H9 (cell line): Measurements from ENCODE around the gene PHTF2. TPM values are rescaled to one million over a fixed set of nuclear protein-coding genes. Genes with fewer than 3 reads are reported as not detected.

ENCODE experiments used
- DNase-seq: peaks from one replicate; pipeline ENCODE4 v3.0.0-alpha.2; 2017
- H2AFZ ChIP-seq: one replicate; pipeline ENCODE4 v1.6.1; 2013; ENCODE audit warnings: mild to moderate bottlenecking, low read length, control low read depth, moderate library complexity
- H2AK5ac ChIP-seq: 2 replicates; pipeline ENCODE4 v1.6.1; 2013; ENCODE audit warnings: low read length, control low read depth, mixed read lengths; ENCODE audit not compliant: insufficient read length
- H2BK120ac ChIP-seq: one replicate; pipeline ENCODE4 v1.6.1; 2013; ENCODE audit warnings: low read depth, mild to moderate bottlenecking, low read length, control low read depth, inconsistent platforms; ENCODE audit not compliant: poor library complexity, severe bottlenecking
- H2BK12ac ChIP-seq: 2 replicates; pipeline ENCODE4 v1.6.1; 2013; ENCODE audit warnings: low read length, control low read depth, mixed read lengths, low read depth; ENCODE audit not compliant: insufficient read length
- H2BK15ac ChIP-seq: 2 replicates; pipeline ENCODE4 v1.6.1; 2013; ENCODE audit warnings: low read depth, low read length, control low read depth
- H2BK20ac ChIP-seq: one replicate; pipeline ENCODE4 v1.6.1; 2013; ENCODE audit warnings: low read depth, mild to moderate bottlenecking, low read length, control low read depth, inconsistent platforms; ENCODE audit not compliant: poor library complexity, severe bottlenecking
- H2BK5ac ChIP-seq: 2 replicates; pipeline ENCODE4 v1.6.1; 2013; ENCODE audit warnings: low read length, control low read depth, mixed read lengths; ENCODE audit not compliant: insufficient read length
- H3K14ac ChIP-seq: 2 replicates; pipeline ENCODE4 v1.6.1; 2013; ENCODE audit warnings: low read length, control low read depth; ENCODE audit not compliant: insufficient read depth
- H3K18ac ChIP-seq: 2 replicates; pipeline ENCODE4 v1.6.1; 2013; ENCODE audit warnings: low read depth, mild to moderate bottlenecking, mixed read lengths, low read length, control low read depth; ENCODE audit not compliant: insufficient read length
- H3K23ac ChIP-seq: 2 replicates; pipeline ENCODE4 v1.6.1; 2013; ENCODE audit warnings: low read length, control low read depth, mixed read lengths, low read depth; ENCODE audit not compliant: insufficient read length
- H3K23me2 ChIP-seq: 2 replicates; pipeline ENCODE4 v1.6.1; 2013; ENCODE audit warnings: low read depth, mild to moderate bottlenecking, mixed read lengths, low read length, control low read depth; ENCODE audit not compliant: insufficient read length, poor library complexity, severe bottlenecking
- H3K27ac ChIP-seq: 2 replicates; pipeline ENCODE4 v1.5.1; 2013; ENCODE audit warnings: low read length, control low read depth, mixed read lengths, low read depth; ENCODE audit not compliant: insufficient read length
- H3K27me3 ChIP-seq: 2 replicates; pipeline ENCODE4 v1.6.1; 2013; ENCODE audit warnings: low read length, control low read depth, inconsistent platforms; ENCODE audit not compliant: insufficient read depth
- H3K4ac ChIP-seq: 2 replicates; pipeline ENCODE4 v1.6.1; 2013; ENCODE audit warnings: low read depth, mild to moderate bottlenecking, control low read depth, inconsistent platforms, low read length, moderate library complexity
- H3K4me1 ChIP-seq: 2 replicates; pipeline ENCODE4 v1.6.1; 2013; ENCODE audit warnings: low read length, control low read depth, inconsistent platforms; ENCODE audit not compliant: insufficient read depth
- H3K4me2 ChIP-seq: 2 replicates; pipeline ENCODE4 v1.6.1; 2013; ENCODE audit warnings: low read length, control low read depth, mixed read lengths; ENCODE audit not compliant: insufficient read length, insufficient read depth
- H3K56ac ChIP-seq: 2 replicates; pipeline ENCODE4 v1.6.1; 2013; ENCODE audit warnings: low read depth, mild to moderate bottlenecking, mixed read lengths, low read length, control low read depth; ENCODE audit not compliant: insufficient read length
- H3K79me1 ChIP-seq: 2 replicates; pipeline ENCODE4 v1.6.1; 2013; ENCODE audit warnings: low read depth, mild to moderate bottlenecking, moderate library complexity, low read length, control low read depth, inconsistent platforms; ENCODE audit not compliant: insufficient read depth, poor library complexity, severe bottlenecking
- H3K79me2 ChIP-seq: 2 replicates; pipeline ENCODE4 v1.6.1; 2013; ENCODE audit warnings: low read length, control low read depth, inconsistent platforms; ENCODE audit not compliant: insufficient read depth
- H3K9ac ChIP-seq: 2 replicates; pipeline ENCODE4 v1.6.1; 2013; ENCODE audit warnings: low read length, control low read depth, mixed read lengths; ENCODE audit not compliant: insufficient read length; ENCODE audit errors: extremely low read depth
- H3K9me3 ChIP-seq: one replicate; pipeline ENCODE4 v1.6.1; 2013; ENCODE audit warnings: low read depth, low read length, inconsistent platforms; ENCODE audit not compliant: control insufficient read depth
- H3T11ph ChIP-seq: one replicate; pipeline ENCODE4 v1.6.1; 2013; ENCODE audit warnings: mild to moderate bottlenecking, low read length, control low read depth, inconsistent platforms
- H4K20me1 ChIP-seq: one replicate; pipeline ENCODE4 v1.6.1; 2013; ENCODE audit not compliant: control insufficient read depth, insufficient read length, insufficient read depth
- H4K5ac ChIP-seq: 2 replicates; pipeline ENCODE4 v1.6.1; 2013; ENCODE audit warnings: low read depth, mild to moderate bottlenecking, mixed read lengths, low read length, control low read depth; ENCODE audit not compliant: insufficient read length
- H4K8ac ChIP-seq: replicated peaks from 2 replicates; pipeline ENCODE4 v1.6.1; 2013; ENCODE audit warnings: low read length, control low read depth, mixed read lengths, low read depth; ENCODE audit not compliant: insufficient read length
- H4K91ac ChIP-seq: 2 replicates; pipeline ENCODE4 v1.6.1; 2013; ENCODE audit warnings: low read depth, mild to moderate bottlenecking, moderate library complexity, mixed read lengths, low read length, control low read depth; ENCODE audit not compliant: insufficient read length
- H3K27ac Mint-ChIP-seq, 3 experiments: 2 replicates in 2 of 3; 3 replicates in 1 of 3; pipeline ENCODE4 v1.8.0; 2020 to 2021; ENCODE audit warnings: mixed read lengths in 3 of 3, mild to moderate bottlenecking in 1 of 3, moderate library complexity in 1 of 3
- H3K27me3 Mint-ChIP-seq: 2 replicates; pipeline ENCODE4 v1.8.0; 2021; ENCODE audit warnings: low read depth, mild to moderate bottlenecking, moderate library complexity, mixed read lengths
- H3K36me3 Mint-ChIP-seq, 3 experiments: 2 replicates in 2 of 3; 3 replicates in 1 of 3; pipeline ENCODE4 v1.8.0; 2020 to 2021; ENCODE audit warnings: low read depth in 3 of 3, mixed read lengths in 3 of 3; ENCODE audit not compliant: insufficient read depth in 1 of 3
- H3K4me1 Mint-ChIP-seq, 2 experiments: 2 replicates each; pipeline ENCODE4 v1.8.0; 2020; ENCODE audit warnings: mixed read lengths in 2 of 2
- H3K4me3 Mint-ChIP-seq, 2 experiments: 2 replicates in 1 of 2; 3 replicates in 1 of 2; pipeline ENCODE4 v1.8.0; 2020 to 2021; ENCODE audit warnings: mild to moderate bottlenecking in 2 of 2, mixed read lengths in 2 of 2, moderate library complexity in 1 of 2
- H3K9me3 Mint-ChIP-seq, 2 experiments: 2 replicates in 1 of 2; 3 replicates in 1 of 2; pipeline ENCODE4 v1.8.0; 2020; ENCODE audit warnings: mild to moderate bottlenecking in 2 of 2, mixed read lengths in 2 of 2, moderate library complexity in 1 of 2
- WGBS: extraction: QIAGEN DNeasy Blood & Tissue Kit; methylation state at CpG from one replicate; pipeline ENCODE4 v1.1.7; 2013; ENCODE audit warnings: missing lambda C conversion rate, low lambda C conversion rate, mixed read lengths; ENCODE audit not compliant: insufficient read length; ENCODE audit errors: extremely low coverage; 5-methylcytosine and 5-hydroxymethylcytosine counted together
- total RNA-seq: library from RNA; stranded (reverse); gene quantifications from 2 replicates; pipeline ENCODE4 v1.2.1, GENCODE V29; 2021
- TF ChIP-seq, protein P1 (sequence below): fragments of 200-600 bp; sonication (generic); conservative IDR thresholded peaks from 3 replicates; pipeline ENCODE4 v1.8.0; 2021; ENCODE audit warnings: antibody characterized with exemption, mild to moderate bottlenecking

Gene PHTF2
- total RNA-seq, 1 experiment from 2014 or later: 16.2 TPM

DNA sequence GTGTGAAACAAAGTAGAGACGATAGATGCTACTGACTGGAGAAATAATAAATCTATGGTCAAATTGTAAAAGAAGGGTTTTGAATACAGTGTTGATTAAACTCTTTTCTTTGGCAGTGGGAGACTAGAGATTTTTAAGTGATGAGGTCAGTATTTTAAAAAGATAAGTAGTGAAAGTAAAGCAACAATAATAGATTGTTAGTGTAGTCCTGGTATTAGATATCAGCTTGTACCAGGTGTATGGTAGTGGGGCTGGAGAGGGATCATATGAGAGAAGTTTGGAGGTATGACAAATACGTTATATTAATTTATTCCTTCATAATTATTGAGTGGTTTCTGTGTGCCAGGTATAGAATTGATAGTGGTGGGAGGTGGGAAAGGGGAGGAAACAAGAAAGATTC, 25.2 kb downstream of the PHTF2 start:
- Mint-ChIP-seq H3K4me3 (no peak overlapping the region), H3K9me3 (peaks cover 26 to 39% of the 10 kb centered on the region in 2 experiments), H3K27me3 (peaks cover 1% of the 10 kb centered on the region; the same call in 1 of the 2 replicates), H3K27ac (no peak overlapping the region), H3K36me3 (peaks cover 25 to 36% (median 28%) of the 10 kb centered on the region in 3 experiments), H3K4me1 (peaks cover 5% of the 10 kb centered on the region in 2 experiments; a peak in 3 of 4 replicates)
- DNase-seq: no peak
- Histone ChIP-seq H3K4me1 (no peaks in the 10 kb centered on the region), H4K5ac (no peak overlapping the region), H3K27ac (no peak overlapping the region), H3T11ph (no peak overlapping the region), H2BK20ac (no peak overlapping the region), H3K79me1 (no peaks in the 10 kb centered on the region), H2AFZ (no peak overlapping the region), H3K14ac (no peak overlapping the region), H3K23ac (no peak overlapping the region), H3K56ac (no peak overlapping the region), H3K79me2 (peaks cover 4% of the 10 kb centered on the region; the same call in 1 of the 2 replicates), H4K8ac (no peak overlapping the region), H3K18ac (no peak overlapping the region), H3K23me2 (no peaks in the 10 kb centered on the region), H3K4ac (no peak overlapping the region), H2BK120ac (no peak overlapping the region), H2BK12ac (no peak overlapping the region), H4K91ac (no peak overlapping the region), H3K9me3 (no peaks in the 10 kb centered on the region), H3K9ac (no peak overlapping the region), H3K4me2 (no peak overlapping the region), H4K20me1 (no peaks in the 10 kb centered on the region), H2AK5ac (no peak overlapping the region), H3K27me3 (no peaks in the 10 kb centered on the region), H2BK5ac (no peak overlapping the region), H2BK15ac (no peak overlapping the region)
- TF ChIP-seq, protein P1, sequence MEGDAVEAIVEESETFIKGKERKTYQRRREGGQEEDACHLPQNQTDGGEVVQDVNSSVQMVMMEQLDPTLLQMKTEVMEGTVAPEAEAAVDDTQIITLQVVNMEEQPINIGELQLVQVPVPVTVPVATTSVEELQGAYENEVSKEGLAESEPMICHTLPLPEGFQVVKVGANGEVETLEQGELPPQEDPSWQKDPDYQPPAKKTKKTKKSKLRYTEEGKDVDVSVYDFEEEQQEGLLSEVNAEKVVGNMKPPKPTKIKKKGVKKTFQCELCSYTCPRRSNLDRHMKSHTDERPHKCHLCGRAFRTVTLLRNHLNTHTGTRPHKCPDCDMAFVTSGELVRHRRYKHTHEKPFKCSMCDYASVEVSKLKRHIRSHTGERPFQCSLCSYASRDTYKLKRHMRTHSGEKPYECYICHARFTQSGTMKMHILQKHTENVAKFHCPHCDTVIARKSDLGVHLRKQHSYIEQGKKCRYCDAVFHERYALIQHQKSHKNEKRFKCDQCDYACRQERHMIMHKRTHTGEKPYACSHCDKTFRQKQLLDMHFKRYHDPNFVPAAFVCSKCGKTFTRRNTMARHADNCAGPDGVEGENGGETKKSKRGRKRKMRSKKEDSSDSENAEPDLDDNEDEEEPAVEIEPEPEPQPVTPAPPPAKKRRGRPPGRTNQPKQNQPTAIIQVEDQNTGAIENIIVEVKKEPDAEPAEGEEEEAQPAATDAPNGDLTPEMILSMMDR: no peak
- no CpG with 5 or more reads among the region's 2 CpGs for WGBS
